ENCODE measurements around the gene MAGOH.

The MAGOH gene

GRCh38 chr1:53270107-53270506 lies 31.8 kb upstream of the MAGOH start:
- no peak for DNase-seq

- no peak for DNase-seq
Measured at GRCh38 chr1:53267761-53268160, 29.4 kb upstream of the MAGOH start.

GRCh38 chr1:53266038-53266437 lies 27.7 kb upstream of the MAGOH start:
- no peak for DNase-seq

GRCh38 chr1:53265581-53265980 lies 27.3 kb upstream of the MAGOH start:
- DNase-seq: no peak

GRCh38 chr1:53264048-53264447 lies 25.7 kb upstream of the MAGOH start:
- DNase-seq: no peak

GRCh38 chr1:53262000-53262399 lies 23.7 kb upstream of the MAGOH start:
- no peak for DNase-seq

GRCh38 chr1:53260631-53261247 lies 22.4 kb upstream of the MAGOH start:
- no peak for DNase-seq

GRCh38 chr1:53259932-53260331 lies 21.6 kb upstream of the MAGOH start:
- DNase-seq: no peak

- DNase-seq: no peak
Measured at GRCh38 chr1:53258216-53258615, 19.9 kb upstream of the MAGOH start.

GRCh38 chr1:53257454-53258081 lies 19.2 kb upstream of the MAGOH start:
- no peak for DNase-seq

GRCh38 chr1:53256511-53257453 lies 18.5 kb upstream of the MAGOH start:
- DNase-seq: no peak

- DNase-seq: no peak
Measured at GRCh38 chr1:53255031-53255430, 16.7 kb upstream of the MAGOH start.

GRCh38 chr1:53254011-53254640 lies 15.8 kb upstream of the MAGOH start:
- no peak for DNase-seq

GRCh38 chr1:53250325-53250724 lies 12.0 kb upstream of the MAGOH start:
- no peak for DNase-seq

GRCh38 chr1:53249706-53250105 lies 11.4 kb upstream of the MAGOH start:
- DNase-seq: no peak

- no peak for DNase-seq
Measured at GRCh38 chr1:53246261-53247134, 8.2 kb upstream of the MAGOH start.

GRCh38 chr1:53244141-53244540 lies 5.8 kb upstream of the MAGOH start:
- no peak for DNase-seq

- DNase-seq: no peak
Measured at GRCh38 chr1:53242381-53242780, 4.1 kb upstream of the MAGOH start.

- DNase-seq: no peak
Measured at GRCh38 chr1:53241828-53242227, 3.5 kb upstream of the MAGOH start.

GRCh38 chr1:53237638-53238037 lies 680 bp downstream of the MAGOH start:
- DNase-seq: peak; percentile 8

- no peak for DNase-seq
Measured at GRCh38 chr1:53220962-53221286, 17.4 kb downstream of the MAGOH start.

- peak; percentile 93 for DNase-seq
Measured at GRCh38 chr1:53220171-53220961, 18.0 kb downstream of the MAGOH start, which contains the start of gene CZIB. Gene CZIB (minus strand): TSS chr1:53220634. CDS start chr1:53220575, 59 bp downstream.
